ENCODE results near the gene IQSEC3. TPM values are rescaled to one million over a fixed set of nuclear protein-coding genes. Genes with fewer than 3 reads are reported as not detected.
"Not testable (repeated sequence)": the region's sequence is repeated elsewhere in the genome, so short reads cannot be mapped to it uniquely, and the experiment has no call there.

The IQSEC3 gene
- total RNA-seq, 2 donors from 2014 or later: 1.4 to 4.0 TPM

GRCh38 chr12:51087-51486, 15.5 kb upstream of the IQSEC3 start:
- DNase-seq; intact Hi-C loops (cut with DNase I); ATAC-seq: not testable (repeated sequence)

DNA sequence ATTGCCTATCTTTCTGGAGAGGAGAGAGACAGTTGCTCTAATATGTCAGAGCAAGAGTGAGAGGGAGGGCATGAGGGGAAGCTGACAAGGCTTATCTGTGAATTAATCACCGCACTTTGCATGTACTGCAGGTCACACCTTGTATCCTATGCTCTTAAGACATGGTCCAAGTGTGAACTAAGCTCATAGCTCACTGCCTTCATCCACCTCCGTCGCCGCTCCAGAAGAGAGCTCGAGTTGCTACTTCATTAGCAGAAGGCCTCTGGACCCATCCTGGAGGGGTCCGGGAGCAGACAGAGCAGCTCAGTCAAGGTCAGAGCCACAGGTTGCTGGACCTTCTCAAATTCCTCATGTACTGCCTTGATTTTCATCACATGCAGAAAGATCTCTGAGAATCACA, 14.6 kb upstream of the IQSEC3 start:
- DNase-seq; ATAC-seq; intact Hi-C loops (cut with DNase I): not testable (repeated sequence)

- intact Hi-C loops (cut with DNase I); DNase-seq; ATAC-seq: not testable (repeated sequence)
Observed at GRCh38 chr12:52902-53734, 13.4 kb upstream of the IQSEC3 start.

DNA sequence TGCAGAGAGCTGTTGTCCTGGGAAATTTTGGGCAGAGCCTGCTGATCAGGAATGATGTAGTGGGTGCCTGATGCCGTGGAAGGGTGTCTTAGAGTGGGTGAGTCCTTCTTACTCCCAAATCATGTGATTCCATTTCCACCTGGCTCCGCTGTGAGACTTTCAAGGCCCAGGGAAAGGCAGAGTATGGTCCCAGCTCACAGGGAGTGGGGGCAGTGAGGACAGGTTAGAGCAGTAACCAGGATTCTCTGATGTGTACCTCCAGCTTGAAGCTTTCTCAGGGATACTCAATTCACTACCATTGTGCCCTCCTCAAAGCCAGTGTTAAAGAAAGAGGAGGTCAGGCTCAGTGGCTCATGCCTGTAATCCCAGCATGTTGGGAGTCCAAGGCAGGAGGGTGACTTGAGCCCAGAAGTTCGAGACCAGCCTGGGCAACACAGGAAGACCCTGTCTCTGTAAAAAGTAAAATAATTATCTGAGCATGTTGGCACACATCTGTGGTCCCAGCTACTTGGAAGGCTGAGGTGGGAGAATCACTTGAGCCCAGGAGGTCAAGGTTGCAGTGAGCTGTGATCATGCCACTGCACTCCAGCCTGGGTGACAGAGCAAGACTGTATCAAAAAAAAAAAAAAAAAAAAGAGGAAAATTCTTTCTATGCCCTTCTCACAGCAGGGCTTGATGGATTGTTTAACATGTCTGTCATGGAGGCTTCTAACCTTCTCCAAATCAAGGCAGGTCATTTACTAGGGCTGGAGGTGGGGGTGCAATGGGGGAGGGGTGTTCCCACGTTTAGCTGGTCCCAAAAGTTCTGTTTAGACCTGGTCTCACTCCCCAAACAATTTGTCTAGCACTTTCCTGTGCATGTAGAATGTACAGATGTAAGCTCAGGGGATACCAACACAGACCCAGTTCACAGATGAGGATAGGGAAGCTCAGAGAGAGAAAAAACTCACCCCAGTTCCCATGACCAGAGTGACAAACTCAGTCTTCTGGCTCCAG, 12.5 kb upstream of the IQSEC3 start:
- intact Hi-C loops (cut with DNase I): no loop called here
- no peak for DNase-seq
- peak in 1 of 2 donors; percentile 9 for ATAC-seq

DNA sequence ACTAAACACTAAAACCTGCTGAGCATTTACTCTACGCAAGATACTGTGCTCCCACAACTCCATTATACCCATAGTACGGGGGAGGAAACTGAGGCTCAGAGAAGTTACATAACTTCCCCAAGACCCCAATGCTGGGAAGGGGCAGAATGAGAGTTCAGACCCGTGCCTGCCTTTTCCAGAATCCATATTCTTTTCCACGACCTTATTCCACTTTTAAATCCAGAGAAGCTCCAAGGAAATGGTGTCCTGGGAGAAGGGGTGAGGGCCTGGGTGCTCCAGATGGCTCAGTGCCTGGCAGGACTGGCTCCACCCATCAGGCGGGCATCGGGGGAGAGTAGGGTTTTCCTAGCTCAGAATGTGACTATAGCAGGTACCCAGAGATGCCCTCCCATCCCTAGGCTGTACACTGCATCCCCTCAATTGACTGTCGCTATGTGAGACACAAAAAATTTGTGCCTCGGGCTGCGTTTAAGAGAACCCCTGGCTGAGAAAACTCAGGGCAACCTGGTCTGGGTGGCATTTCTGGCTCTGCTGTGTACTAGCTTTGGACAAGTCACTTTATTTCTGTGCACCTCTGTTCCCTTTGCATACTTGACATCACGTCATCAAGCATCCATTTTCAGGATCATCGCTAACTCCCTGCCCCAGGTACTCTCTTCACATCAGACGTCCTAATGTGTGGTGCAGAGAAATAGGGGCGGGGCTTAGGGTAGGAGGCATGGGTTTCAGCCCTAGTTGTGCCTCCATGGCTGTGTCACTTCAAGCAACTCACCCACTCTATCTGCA, 11.6 kb upstream of the IQSEC3 start:
- no peak for DNase-seq
- intact Hi-C loops (cut with DNase I): no loop called here
- ATAC-seq: peak in 1 of 2 donors; percentile 16

DNA sequence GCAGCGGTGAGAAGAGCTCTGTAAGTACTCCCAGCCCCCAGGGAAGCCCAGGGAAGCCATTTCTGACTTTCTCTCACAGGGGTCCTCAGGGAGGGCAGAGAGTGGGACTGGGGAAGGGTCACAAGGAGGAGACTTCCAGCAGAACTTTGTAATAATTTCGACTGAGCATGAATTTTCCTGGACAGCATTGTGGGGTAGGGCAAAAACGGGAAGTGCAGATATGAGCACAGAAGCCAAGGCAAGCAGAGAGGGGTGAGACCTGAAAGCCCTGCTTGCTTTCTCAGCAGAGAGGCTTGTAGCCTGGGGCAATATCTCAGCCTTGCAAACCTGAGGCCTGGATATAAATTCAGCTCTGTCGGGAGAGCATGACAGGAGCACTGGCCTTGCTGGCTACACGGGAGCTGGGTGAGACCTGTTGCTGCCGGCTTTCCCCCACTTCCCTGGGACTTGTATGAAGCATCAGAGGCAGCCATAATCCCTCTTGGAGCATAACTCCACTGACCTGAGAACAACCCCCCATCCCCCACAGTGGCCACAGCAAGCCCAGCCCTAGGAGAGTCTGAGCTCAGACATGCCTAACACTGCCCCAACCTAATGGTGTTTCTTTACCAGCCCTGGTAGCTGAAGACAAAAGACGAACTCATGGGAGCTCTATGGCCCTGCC, 9.8 kb upstream of the IQSEC3 start:
- DNase-seq: no peak
- intact Hi-C loops (cut with DNase I): no loop called here
- peak in 1 of 2 donors; percentile 21 for ATAC-seq

DNA sequence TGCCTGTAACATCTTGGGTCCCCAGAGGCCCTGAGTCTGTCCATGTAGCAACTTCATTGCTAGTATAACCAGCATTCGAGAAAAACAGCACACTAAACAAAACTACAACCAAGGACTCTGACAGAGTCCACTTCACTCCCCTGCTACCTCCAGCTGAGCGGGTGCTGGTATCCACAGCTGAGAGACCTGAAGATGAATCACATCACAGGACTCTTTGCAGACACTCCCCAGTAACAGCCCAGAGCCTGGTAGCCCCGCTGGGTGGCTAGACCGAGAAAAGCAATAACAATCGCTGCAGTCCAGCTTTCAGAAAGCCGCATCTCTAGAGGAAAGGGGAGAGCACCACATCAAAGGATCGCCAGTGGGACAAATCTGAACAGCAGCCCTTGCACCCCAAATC, 9.0 kb upstream of the IQSEC3 start:
- no peak for ATAC-seq
- DNase-seq: no peak
- intact Hi-C loops (cut with DNase I): no loop called here

GRCh38 chr12:58832-59231, 7.7 kb upstream of the IQSEC3 start:
- no peak for DNase-seq
- intact Hi-C loops (cut with DNase I): no loop called here
- ATAC-seq: no peak

GRCh38 chr12:61845-62244, 4.7 kb upstream of the IQSEC3 start:
- ATAC-seq; intact Hi-C loops (cut with DNase I); DNase-seq: not testable (repeated sequence)

GRCh38 chr12:65491-66063, 990 bp upstream of the IQSEC3 start:
- intact Hi-C loops (cut with DNase I); DNase-seq; ATAC-seq: not testable (repeated sequence)

GRCh38 chr12:66782-67504, 376 bp downstream of the IQSEC3 start:
- peak; percentile 96 for ATAC-seq
- intact Hi-C loops (cut with DNase I); DNase-seq: not testable (repeated sequence)

- ATAC-seq; intact Hi-C loops (cut with DNase I); DNase-seq: not testable (repeated sequence)
Observed at GRCh38 chr12:69677-70076, 3.1 kb downstream of the IQSEC3 start.

- DNase-seq; intact Hi-C loops (cut with DNase I): not testable (repeated sequence)
Observed at GRCh38 chr12:70541-70940, 4.0 kb downstream of the IQSEC3 start.

DNA sequence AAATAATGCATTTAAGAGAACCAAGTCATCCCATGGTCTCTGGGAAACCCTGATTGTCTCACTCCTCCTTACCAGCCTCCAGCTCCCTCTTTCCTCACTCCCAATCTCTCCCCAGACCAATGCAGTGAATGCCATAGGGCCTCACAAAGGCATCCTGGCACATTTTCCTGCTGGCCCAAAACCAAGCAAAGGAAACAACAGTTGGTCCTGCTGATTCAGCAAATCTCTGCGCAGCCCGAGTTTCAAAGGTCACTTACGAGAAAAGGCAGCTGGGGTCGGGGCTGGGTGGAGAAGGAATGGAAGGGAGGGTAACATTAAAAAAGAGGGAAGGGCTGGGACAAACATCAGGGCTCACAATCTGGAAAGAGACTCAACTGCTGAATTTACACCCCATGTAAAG, 5.5 kb downstream of the IQSEC3 start:
- intact Hi-C loops (cut with DNase I); DNase-seq; ATAC-seq: not testable (repeated sequence)

More at GRCh38 chr12:70541-70940, 4.0 kb downstream of the IQSEC3 start:
- not testable (repeated sequence) for ATAC-seq

DNA sequence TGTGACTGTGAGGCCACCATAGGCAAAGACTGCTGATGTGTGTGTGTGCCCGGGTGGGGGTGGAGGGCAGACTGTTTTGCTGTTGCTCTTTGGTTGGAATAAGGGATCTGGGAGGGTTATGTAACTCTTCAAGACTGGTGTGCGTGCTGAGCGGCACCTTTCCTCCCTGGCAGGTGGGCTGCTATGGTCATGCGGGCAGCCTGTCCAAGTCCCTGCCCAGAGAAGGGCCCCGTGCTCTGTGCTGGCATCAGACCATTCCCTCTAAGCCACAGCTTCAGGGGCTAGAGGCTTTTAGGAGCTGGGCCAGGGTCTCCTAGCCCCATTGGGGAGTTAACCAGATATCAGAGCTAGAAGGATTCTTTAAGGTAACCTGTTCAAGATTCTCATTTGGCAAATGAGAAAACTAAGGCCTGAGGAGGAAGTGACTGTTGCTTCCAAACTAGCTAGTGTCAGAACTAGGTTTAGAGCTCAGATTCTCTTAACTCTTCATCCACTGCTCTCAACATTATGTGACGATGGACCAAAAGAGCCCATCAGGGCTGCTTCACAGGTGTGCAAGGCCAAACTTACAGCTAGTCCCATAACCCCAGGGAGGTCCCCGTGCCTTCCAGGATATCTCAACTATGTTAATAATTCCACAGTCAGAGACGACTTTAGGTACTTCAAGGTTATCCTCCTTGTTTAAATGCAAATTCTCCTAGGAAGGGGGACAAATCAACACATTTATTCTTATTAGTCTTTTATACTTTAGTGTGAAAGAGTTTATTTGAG, 8.0 kb downstream of the IQSEC3 start:
- ATAC-seq; DNase-seq; intact Hi-C loops (cut with DNase I): not testable (repeated sequence)

DNA sequence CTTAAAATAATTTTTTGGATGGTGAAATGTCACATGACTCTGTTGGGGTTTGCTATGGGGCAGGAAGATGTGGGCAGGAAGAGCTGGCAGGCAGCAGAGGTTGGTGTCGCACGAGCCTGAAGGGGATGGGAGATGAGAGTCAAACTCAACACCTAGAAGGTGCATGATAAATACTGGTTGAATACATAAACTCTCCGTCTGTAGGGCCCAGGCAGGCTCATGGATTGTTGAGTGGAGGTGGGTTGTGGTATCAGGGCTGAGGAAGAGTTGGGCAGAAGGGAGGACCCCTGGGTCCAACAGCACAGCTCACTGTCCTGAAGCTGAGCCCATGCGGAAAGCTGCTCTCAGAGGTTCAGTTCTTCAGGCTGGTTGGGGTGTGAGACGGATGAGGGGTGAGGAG, 9.0 kb downstream of the IQSEC3 start:
- ATAC-seq; intact Hi-C loops (cut with DNase I); DNase-seq: not testable (repeated sequence)

Data from left cardiac atrium (tissue), 4 donors.